ENCODE results near the gene PSMA5.
A peak's percentile ranks its signal among the peaks of the same experiment; 100 is the strongest.

Gene PSMA5

GRCh38 chr1:109468903-109469302 is 42.7 kb upstream of the PSMA5 start:
- no peak for TF ChIP-seq ZBTB7A (IDR thresholded peaks at IDR 0.05; ENCODE audit: low read depth)
- no peak for TF ChIP-seq NFIC (IDR thresholded peaks at IDR 0.05)
- TF ChIP-seq CEBPB (IDR thresholded peaks at IDR 0.05): no peak
- no peak for TF ChIP-seq YY1 (IDR thresholded peaks at IDR 0.05; ENCODE audit: low read depth)
- no peak for TF ChIP-seq MAX (IDR thresholded peaks at IDR 0.05)
- no peak for TF ChIP-seq RAD21 (IDR thresholded peaks at IDR 0.05; ENCODE audit: low read depth)
- TF ChIP-seq USF1 (IDR thresholded peaks at IDR 0.05): no peak
- TF ChIP-seq FOXM1 (IDR thresholded peaks at IDR 0.05; ENCODE audit: borderline replicate concordance, low read depth): no peak
- TF ChIP-seq REST (IDR thresholded peaks at IDR 0.05; ENCODE audit: low read depth): no peak
- TF ChIP-seq TCF12 (IDR thresholded peaks at IDR 0.05; ENCODE audit: low read depth): no peak
- no peak for TF ChIP-seq TEAD4 (IDR thresholded peaks at IDR 0.05)
- TF ChIP-seq CREB1 (IDR thresholded peaks at IDR 0.05; ENCODE audit: low read depth): no peak

- no peak for TF ChIP-seq MAX (IDR thresholded peaks at IDR 0.05)
- no peak for TF ChIP-seq NFIC (IDR thresholded peaks at IDR 0.05)
- TF ChIP-seq CREB1 (IDR thresholded peaks at IDR 0.05; ENCODE audit: low read depth): no peak
- TF ChIP-seq ZBTB7A (IDR thresholded peaks at IDR 0.05; ENCODE audit: low read depth): no peak
Measured at GRCh38 chr1:109468061-109468460, 41.8 kb upstream of the PSMA5 start.

- TF ChIP-seq NFIC (IDR thresholded peaks at IDR 0.05) (no peak), EP300 (IDR thresholded peaks at IDR 0.05; ENCODE audit: borderline replicate concordance) (no peak), MAX (IDR thresholded peaks at IDR 0.05) (no peak), CREB1 (IDR thresholded peaks at IDR 0.05; ENCODE audit: low read depth) (no peak), USF1 (IDR thresholded peaks at IDR 0.05) (no peak), ZBTB7A (IDR thresholded peaks at IDR 0.05; ENCODE audit: low read depth) (no peak), TEAD4 (IDR thresholded peaks at IDR 0.05) (no peak), CEBPB (IDR thresholded peaks at IDR 0.05) (no peak), TCF12 (IDR thresholded peaks at IDR 0.05; ENCODE audit: low read depth) (no peak), YY1 (IDR thresholded peaks at IDR 0.05; ENCODE audit: low read depth) (no peak), EGR1 (IDR thresholded peaks at IDR 0.05) (no peak), TAF1 (IDR thresholded peaks at IDR 0.05; ENCODE audit: low read depth) (no peak), RAD21 (IDR thresholded peaks at IDR 0.05; ENCODE audit: low read depth) (no peak), REST (IDR thresholded peaks at IDR 0.05; ENCODE audit: low read depth) (no peak)
Measured at GRCh38 chr1:109467301-109467777, 41.1 kb upstream of the PSMA5 start.

GRCh38 chr1:109466452-109467300 is 40.4 kb upstream of the PSMA5 start, which contains the start of gene SYPL2:
Gene SYPL2 (plus strand): TSS chr1:109466546. CDS start chr1:109466844, 298 bp downstream.
- no peak for TF ChIP-seq NFIC (IDR thresholded peaks at IDR 0.05)
- no peak for TF ChIP-seq REST (IDR thresholded peaks at IDR 0.05; ENCODE audit: low read depth)
- TF ChIP-seq TAF1 (IDR thresholded peaks at IDR 0.05; ENCODE audit: low read depth): no peak
- peak; percentile 92 for TF ChIP-seq USF1 (IDR thresholded peaks at IDR 0.05)
- peak; percentile 56; the same call in 1 of the 2 replicates for TF ChIP-seq MAX (IDR thresholded peaks at IDR 0.05)
- no peak for TF ChIP-seq EP300 (IDR thresholded peaks at IDR 0.05; ENCODE audit: borderline replicate concordance)
